SIG-M5 treated with dmso at 0.1 percent for 504 hours (cell line): ENCODE results near the gene CCL28.
"Not testable (repeated sequence)": the region's sequence is repeated elsewhere in the genome, so short reads cannot be mapped to it uniquely, and the experiment has no call there.

Experiments used
- DNase-seq: peaks from one replicate; lab custom pipeline; 2025; ENCODE audit not compliant: unreplicated experiment; lab: John Stamatoyannopoulos, UW

CCL28 gene, protein sequence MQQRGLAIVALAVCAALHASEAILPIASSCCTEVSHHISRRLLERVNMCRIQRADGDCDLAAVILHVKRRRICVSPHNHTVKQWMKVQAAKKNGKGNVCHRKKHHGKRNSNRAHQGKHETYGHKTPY

GRCh38 chr5:43412156-43412555 lies at the start of gene CCL28:
Gene CCL28 (minus strand): TSS chr5:43412391. CDS start chr5:43412316, 75 bp downstream.
- DNase-seq: no peak

DNA sequence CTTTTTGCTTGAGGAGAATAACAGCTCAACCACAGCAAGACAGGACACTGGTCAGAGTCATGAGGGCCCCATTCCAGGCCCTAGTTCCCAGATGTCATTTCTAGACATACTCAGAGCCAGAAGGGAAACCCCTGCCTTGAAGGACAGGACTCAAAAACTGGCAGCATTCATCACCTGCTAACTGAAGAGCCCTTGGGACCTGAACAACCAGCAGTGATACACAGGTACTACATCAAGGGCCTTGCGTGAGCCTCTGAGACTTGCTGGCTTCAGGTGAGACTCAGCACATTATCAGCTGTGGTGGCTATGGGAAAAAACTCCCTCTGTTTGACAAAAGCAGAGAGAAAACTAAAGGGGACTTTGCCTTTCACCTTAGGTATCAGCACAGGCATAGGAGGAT lies 48.9 kb upstream of the CCL28 start:
- no peak for DNase-seq

- no peak for DNase-seq
Measured at GRCh38 chr5:43456556-43456955, 44.4 kb upstream of the CCL28 start.

GRCh38 chr5:43441575-43441974 lies 29.4 kb upstream of the CCL28 start:
- DNase-seq: not testable (repeated sequence)

DNA sequence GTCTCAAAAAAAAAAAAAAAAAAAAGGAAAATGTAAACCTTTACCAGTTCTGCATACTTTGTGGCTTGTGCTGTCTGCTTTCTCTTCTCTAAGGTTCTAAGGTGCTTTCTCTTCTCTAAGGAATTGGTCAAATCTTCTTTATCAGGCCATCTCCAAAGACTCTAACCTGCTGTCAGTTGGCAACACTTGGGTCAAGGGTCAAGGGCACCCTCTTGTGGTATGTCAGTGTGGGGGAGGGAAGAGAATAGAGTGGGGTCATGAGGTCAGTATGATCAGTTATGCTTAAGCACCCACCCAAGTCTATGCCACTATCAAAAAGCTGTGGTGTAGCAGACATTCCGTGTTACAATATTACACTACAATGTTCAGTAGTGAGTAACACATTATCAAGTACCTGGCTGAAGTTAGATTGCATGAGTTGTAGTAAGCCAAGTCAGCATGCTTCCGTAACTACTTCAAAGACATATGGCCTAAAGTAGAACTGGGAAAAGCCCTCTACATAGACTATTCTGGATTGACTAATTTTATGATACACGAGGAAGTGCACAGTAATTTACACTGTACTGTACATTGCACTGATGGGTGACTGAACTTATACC lies 25.0 kb upstream of the CCL28 start:
- DNase-seq: no peak

GRCh38 chr5:43433382-43433781 lies 21.2 kb upstream of the CCL28 start:
- no peak for DNase-seq

- DNase-seq: peak; percentile 65
Measured at GRCh38 chr5:43432486-43433375, 20.5 kb upstream of the CCL28 start.

GRCh38 chr5:43429706-43430105 lies 17.5 kb upstream of the CCL28 start:
- no peak for DNase-seq

GRCh38 chr5:43429016-43429415 lies 16.8 kb upstream of the CCL28 start:
- DNase-seq: no peak

DNA sequence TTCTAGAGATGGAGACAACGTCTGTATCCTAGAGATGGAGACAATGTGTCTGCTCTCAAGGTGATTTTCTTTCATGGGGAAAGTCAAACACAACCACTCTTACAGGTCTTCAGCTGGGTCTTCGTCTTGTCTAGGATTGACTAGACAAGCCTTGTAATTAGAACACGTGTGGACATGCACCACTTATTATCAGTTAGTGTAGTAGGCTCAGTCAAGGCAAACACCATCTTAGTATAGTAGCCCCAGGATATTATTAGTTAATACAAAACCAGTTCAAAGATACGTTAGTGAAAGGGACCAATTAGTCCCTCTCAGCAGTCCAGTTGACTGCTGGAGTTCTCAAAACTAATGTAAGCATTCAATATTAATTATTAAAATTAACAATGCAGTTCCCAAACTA lies 15.1 kb upstream of the CCL28 start:
- no peak for DNase-seq

DNA sequence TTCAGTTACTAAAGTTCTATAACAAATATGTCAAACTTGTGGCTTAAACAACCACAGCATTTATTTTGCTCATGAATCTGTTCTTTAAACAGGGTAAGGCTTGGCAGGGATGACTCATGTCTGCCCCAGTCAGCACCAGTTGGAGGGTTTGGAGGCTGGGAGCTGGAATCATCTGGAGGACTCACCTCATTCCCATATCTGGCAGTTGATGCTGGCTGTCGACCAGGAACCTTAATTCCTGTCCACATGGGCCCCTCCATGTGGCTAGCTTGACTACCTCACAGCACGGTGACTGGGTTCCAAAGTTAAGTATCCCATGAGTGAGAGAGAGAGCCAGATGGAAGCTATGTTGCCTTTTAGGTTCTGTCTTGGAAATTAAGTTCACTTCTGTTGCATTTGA lies 13.8 kb upstream of the CCL28 start:
- no peak for DNase-seq

GRCh38 chr5:43423086-43423485 lies 10.9 kb upstream of the CCL28 start:
- not testable (repeated sequence) for DNase-seq

DNA sequence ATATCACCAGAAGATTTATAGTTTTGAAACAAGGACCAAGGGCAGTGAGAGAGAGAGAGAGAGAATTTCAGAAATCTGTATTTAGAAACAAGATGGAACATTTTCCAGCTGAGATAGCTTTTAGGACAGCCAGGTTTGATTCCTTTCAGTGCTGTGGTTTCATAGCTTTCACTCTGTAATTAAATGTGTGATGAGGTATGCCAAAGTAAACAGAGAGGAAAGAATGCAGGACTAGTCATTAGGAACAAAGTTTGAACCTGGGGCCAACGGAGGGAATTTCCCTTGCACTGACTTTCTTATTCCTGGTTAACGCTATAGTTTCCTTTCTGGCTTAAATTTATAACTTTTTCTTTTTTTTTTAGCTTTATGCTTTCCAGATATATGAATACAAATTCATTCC lies 10.0 kb upstream of the CCL28 start:
- no peak for DNase-seq

- no peak for DNase-seq
Measured at GRCh38 chr5:43421450-43422133, 9.4 kb upstream of the CCL28 start.

GRCh38 chr5:43420241-43420640 lies 8.1 kb upstream of the CCL28 start:
- no peak for DNase-seq

GRCh38 chr5:43418561-43418960 lies 6.4 kb upstream of the CCL28 start:
- no peak for DNase-seq

GRCh38 chr5:43416803-43417394 lies 4.7 kb upstream of the CCL28 start:
- DNase-seq: no peak

DNA sequence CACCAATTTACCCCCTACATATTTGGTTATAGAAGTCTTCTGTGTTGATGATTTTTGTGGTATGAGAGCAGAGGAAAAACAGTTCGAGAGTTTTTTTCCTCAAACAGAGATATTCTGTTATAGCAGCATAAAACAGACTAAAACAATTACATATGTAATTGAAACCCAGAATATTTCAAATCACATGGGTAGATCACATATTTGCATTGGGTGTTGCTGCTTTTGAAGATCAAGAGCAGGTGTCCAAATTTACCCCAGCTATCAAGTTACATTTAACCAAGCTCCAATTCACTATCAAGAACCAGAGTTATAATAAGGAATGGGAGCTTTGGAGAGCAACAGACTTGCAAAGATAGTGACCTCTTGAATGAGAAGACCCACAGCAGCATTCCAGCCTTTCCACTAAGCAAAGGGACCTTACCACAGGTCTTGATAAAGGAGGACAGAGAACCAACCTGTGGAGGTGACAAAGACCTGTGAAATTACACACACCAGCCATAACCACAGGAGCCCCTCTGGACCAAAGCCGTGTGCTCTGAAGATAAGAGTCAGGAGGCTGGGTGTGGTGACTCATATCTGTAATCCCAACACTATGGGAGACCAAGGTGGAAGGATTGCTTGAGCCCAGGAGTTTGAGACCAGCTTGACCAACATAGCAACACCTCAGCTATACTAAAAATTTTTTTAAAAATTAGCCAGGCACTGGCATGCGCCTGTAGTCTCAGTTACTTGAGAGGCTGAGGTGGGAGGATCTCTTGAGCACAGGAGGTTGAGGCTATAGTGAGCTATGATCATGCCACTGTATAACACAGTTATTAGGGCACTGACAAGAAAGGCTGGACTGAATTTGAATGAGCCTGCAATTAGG lies 4.0 kb upstream of the CCL28 start:
- no peak for DNase-seq

DNA sequence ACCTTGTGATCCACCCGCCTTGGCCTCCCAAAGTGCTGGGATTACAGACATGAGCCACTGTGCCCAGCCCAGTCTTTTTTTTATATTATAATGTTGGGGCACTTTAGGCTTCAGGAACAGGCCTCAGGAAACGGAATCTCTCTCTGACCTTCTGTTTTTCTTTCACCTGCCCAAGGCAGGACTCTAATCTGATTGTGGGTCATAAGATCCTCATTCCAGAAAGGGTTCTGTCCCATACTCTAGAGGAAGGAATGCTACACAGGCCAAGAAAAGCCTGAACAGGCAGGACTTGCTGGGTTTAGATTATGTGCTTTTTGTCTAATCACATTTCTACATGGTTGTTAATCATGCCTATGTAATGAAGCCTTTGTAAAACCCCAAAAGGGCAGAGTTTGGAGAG lies 1.8 kb upstream of the CCL28 start:
- no peak for DNase-seq

- DNase-seq: no peak
Measured at GRCh38 chr5:43412644-43413043, 453 bp upstream of the CCL28 start.
